NCI-H1092 (cell line): ENCODE measurements around the gene CPA1.

Experiments used
- DNase-seq: peaks from one replicate; lab custom pipeline; 2025; lab: John Stamatoyannopoulos, UW

The CPA1 gene

GRCh38 chr7:130356121-130356875 lies 24.0 kb upstream of the CPA1 start:
- DNase-seq, result no peak

GRCh38 chr7:130356876-130357611 lies 23.2 kb upstream of the CPA1 start:
- no peak for DNase-seq

- DNase-seq, result no peak
Measured at GRCh38 chr7:130358471-130358870, 21.8 kb upstream of the CPA1 start.

- DNase-seq, result no peak
Measured at GRCh38 chr7:130359276-130359857, 20.9 kb upstream of the CPA1 start.

- no peak for DNase-seq
Measured at GRCh38 chr7:130360518-130360917, 19.8 kb upstream of the CPA1 start.

GRCh38 chr7:130361681-130362080 lies 18.6 kb upstream of the CPA1 start:
- DNase-seq, result no peak

- no peak for DNase-seq
Measured at GRCh38 chr7:130362251-130362816, 18.0 kb upstream of the CPA1 start.

- DNase-seq, result no peak
Measured at GRCh38 chr7:130363026-130363847, 17.1 kb upstream of the CPA1 start.

- DNase-seq, result no peak
Measured at GRCh38 chr7:130364451-130364850, 15.8 kb upstream of the CPA1 start.

GRCh38 chr7:130365088-130365487 lies 15.2 kb upstream of the CPA1 start:
- no peak for DNase-seq

GRCh38 chr7:130365511-130366441 lies 14.5 kb upstream of the CPA1 start:
- peak; percentile 100 for DNase-seq

- no peak for DNase-seq
Measured at GRCh38 chr7:130366564-130366963, 13.7 kb upstream of the CPA1 start.

- no peak for DNase-seq
Measured at GRCh38 chr7:130367088-130367755, 13.1 kb upstream of the CPA1 start.

- no peak for DNase-seq
Measured at GRCh38 chr7:130367836-130368746, 12.2 kb upstream of the CPA1 start.

GRCh38 chr7:130369110-130369711 lies 11.1 kb upstream of the CPA1 start:
- DNase-seq, result no peak

- no peak for DNase-seq
Measured at GRCh38 chr7:130369831-130370550, 10.3 kb upstream of the CPA1 start.

- no peak for DNase-seq
Measured at GRCh38 chr7:130371046-130371445, 9.2 kb upstream of the CPA1 start.
